Amniotic epithelial cell (primary cell): ENCODE measurements around the gene AP4M1.

ENCODE experiments used
- DNase-seq: peaks from one replicate; pipeline ENCODE4 v3.0.0-alpha.2; 2010; ENCODE audit warnings: low read depth

Gene AP4M1

GRCh38 chr7:100101016-100101862 is at the start of gene AP4M1, which contains the start of gene MCM7:
AP4M1 (plus strand) TSS chr7:100101643; CDS start chr7:100101715, 72 bp downstream.
MCM7 (minus strand) TSS chr7:100101397; CDS start chr7:100101294, 103 bp downstream.
- peak; percentile 99 for DNase-seq

- DNase-seq = peak; percentile 81
Observed at GRCh38 chr7:100053215-100053614, 48.2 kb upstream of the AP4M1 start.

GRCh38 chr7:100057006-100057405 is 44.4 kb upstream of the AP4M1 start:
- DNase-seq = no peak

- no peak for DNase-seq
Observed at GRCh38 chr7:100059251-100059739, 42.1 kb upstream of the AP4M1 start.

- no peak for DNase-seq
Observed at GRCh38 chr7:100061518-100062193, 39.8 kb upstream of the AP4M1 start.

- DNase-seq = no peak
Observed at GRCh38 chr7:100063376-100063775, 38.1 kb upstream of the AP4M1 start.

GRCh38 chr7:100064162-100064561 is 37.3 kb upstream of the AP4M1 start:
- no peak for DNase-seq

- peak; percentile 100 for DNase-seq
Observed at GRCh38 chr7:100065452-100066186, 35.8 kb upstream of the AP4M1 start.

- DNase-seq = no peak
Observed at GRCh38 chr7:100066953-100067352, 34.5 kb upstream of the AP4M1 start.

GRCh38 chr7:100069991-100070390 is 31.5 kb upstream of the AP4M1 start:
- no peak for DNase-seq

GRCh38 chr7:100071018-100071723 is 30.3 kb upstream of the AP4M1 start:
- no peak for DNase-seq

GRCh38 chr7:100072462-100072861 is 29.0 kb upstream of the AP4M1 start:
- no peak for DNase-seq

GRCh38 chr7:100074841-100075240 is 26.6 kb upstream of the AP4M1 start:
- no peak for DNase-seq

GRCh38 chr7:100075418-100075817 is 26.0 kb upstream of the AP4M1 start:
- no peak for DNase-seq

- no peak for DNase-seq
Observed at GRCh38 chr7:100077205-100077604, 24.2 kb upstream of the AP4M1 start.

- no peak for DNase-seq
Observed at GRCh38 chr7:100079024-100079560, 22.4 kb upstream of the AP4M1 start.

- peak; percentile 30 for DNase-seq
Observed at GRCh38 chr7:100080907-100081534, 20.4 kb upstream of the AP4M1 start.

GRCh38 chr7:100081535-100082102 is 19.8 kb upstream of the AP4M1 start, which contains the start of gene ZNF3:
ZNF3 (minus strand) TSS chr7:100081723; CDS start chr7:100077357, 4,366 bp downstream.
- peak; percentile 99 for DNase-seq

GRCh38 chr7:100082978-100083377 is 18.5 kb upstream of the AP4M1 start:
- DNase-seq = no peak

- DNase-seq = no peak
Observed at GRCh38 chr7:100085515-100085914, 15.9 kb upstream of the AP4M1 start.
